Measurements from ENCODE around the gene GNG2. TPM values are rescaled to one million over a fixed set of nuclear protein-coding genes. Genes with fewer than 3 reads are reported as not detected.

The GNG2 gene
- total RNA-seq, 1 donor from 2014 or later, result 56.8 TPM

GRCh38 chr14:51951656-51952055, 91.2 kb downstream of the GNG2 start:
- H4K20me1 ChIP-seq (ENCODE audit: low read depth), result no peaks in the 10 kb centered on the region
- peaks cover 5% of the 10 kb centered on the region for H3F3A ChIP-seq (ENCODE audit: low read depth)
- Mint-ChIP-seq H3K27ac (no peak overlapping the region), H3K27me3 (ENCODE audit: insufficient read depth, low read depth) (no peaks in the 10 kb centered on the region), H3K4me1 (peaks cover 9% of the 10 kb centered on the region), H3K36me3 (peaks cover 41% of the 10 kb centered on the region), H3K9me3 (peaks cover 11% of the 10 kb centered on the region), H3K4me3 (no peak overlapping the region)
- no peaks in the 10 kb centered on the region for H3K9me3 ChIP-seq (ENCODE audit: low read depth)
- no peak overlapping the region for H3K4me3 ChIP-seq
- no peaks in the 10 kb centered on the region for H3K79me2 ChIP-seq (ENCODE audit: low read depth)
- no peak overlapping the region for H2AFZ ChIP-seq (replicated peaks)
- no peaks in the 10 kb centered on the region for H3K36me3 ChIP-seq
- H3K27me3 ChIP-seq, result no peaks in the 10 kb centered on the region
- DNase-seq (ENCODE audit: low spot score), result no peak
- H3K9ac ChIP-seq, result no peak overlapping the region
- H3K4me2 ChIP-seq, result no peak overlapping the region
- H3K4me1 ChIP-seq, result peaks cover 12% of the 10 kb centered on the region
- no peak for TF ChIP-seq EZH2phosphoT487 (IDR thresholded peaks at IDR 0.05)
- no peak for TF ChIP-seq EZH2 (IDR thresholded peaks at IDR 0.05)
- TF ChIP-seq CTCF (IDR thresholded peaks at IDR 0.05), result no peak
- no peak overlapping the region for H3K27ac ChIP-seq

GRCh38 chr14:51954031-51954430, 93.6 kb downstream of the GNG2 start:
- H3F3A ChIP-seq (ENCODE audit: low read depth), result peaks cover 5% of the 10 kb centered on the region
- H3K27ac Mint-ChIP-seq, result no peak overlapping the region
- no peak overlapping the region for H2AFZ ChIP-seq (replicated peaks)
- H3K9me3 Mint-ChIP-seq, result peaks cover 18% of the 10 kb centered on the region
- no peaks in the 10 kb centered on the region for H3K79me2 ChIP-seq (ENCODE audit: low read depth)
- H3K36me3 Mint-ChIP-seq, result peaks cover 54% of the 10 kb centered on the region
- peaks cover 12% of the 10 kb centered on the region for H3K4me1 ChIP-seq
- no peaks in the 10 kb centered on the region for H3K9me3 ChIP-seq (ENCODE audit: low read depth)
- TF ChIP-seq EZH2phosphoT487 (IDR thresholded peaks at IDR 0.05), result no peak
- no peak for TF ChIP-seq CTCF (IDR thresholded peaks at IDR 0.05)
- TF ChIP-seq EZH2 (IDR thresholded peaks at IDR 0.05), result no peak
- peak overlapping the region; percentile 29 for H3K27ac ChIP-seq
- no peaks in the 10 kb centered on the region for H4K20me1 ChIP-seq (ENCODE audit: low read depth)
- no peaks in the 10 kb centered on the region for H3K27me3 ChIP-seq
- H3K4me1 Mint-ChIP-seq, result peaks cover 9% of the 10 kb centered on the region
- H3K4me3 Mint-ChIP-seq, result no peak overlapping the region
- no peak overlapping the region for H3K4me3 ChIP-seq
- peak overlapping the region; percentile 31 for H3K4me2 ChIP-seq
- no peak for DNase-seq (ENCODE audit: low spot score)
- H3K36me3 ChIP-seq, result no peaks in the 10 kb centered on the region
- no peak overlapping the region for H3K9ac ChIP-seq
- no peaks in the 10 kb centered on the region for H3K27me3 Mint-ChIP-seq (ENCODE audit: insufficient read depth, low read depth)

GRCh38 chr14:51954657-51955056, 94.2 kb downstream of the GNG2 start:
- Mint-ChIP-seq H3K9me3 (peaks cover 25% of the 10 kb centered on the region), H3K4me1 (peaks cover 9% of the 10 kb centered on the region), H3K27me3 (ENCODE audit: insufficient read depth, low read depth) (no peaks in the 10 kb centered on the region), H3K36me3 (peaks cover 57% of the 10 kb centered on the region), H3K4me3 (no peak overlapping the region), H3K27ac (no peak overlapping the region)
- Histone ChIP-seq H2AFZ (replicated peaks) (no peak overlapping the region), H3K27me3 (no peaks in the 10 kb centered on the region), H3K4me2 (peak overlapping the region; percentile 31), H4K20me1 (ENCODE audit: low read depth) (no peaks in the 10 kb centered on the region), H3K4me3 (no peak overlapping the region), H3K9me3 (ENCODE audit: low read depth) (no peaks in the 10 kb centered on the region), H3K4me1 (peaks cover 12% of the 10 kb centered on the region), H3K9ac (no peak overlapping the region), H3K36me3 (no peaks in the 10 kb centered on the region), H3F3A (ENCODE audit: low read depth) (peaks cover 5% of the 10 kb centered on the region), H3K27ac (no peak overlapping the region), H3K79me2 (ENCODE audit: low read depth) (no peaks in the 10 kb centered on the region)
- no peak for DNase-seq (ENCODE audit: low spot score)
- TF ChIP-seq EZH2 (IDR thresholded peaks at IDR 0.05) (no peak), CTCF (IDR thresholded peaks at IDR 0.05) (peak; percentile 25), EZH2phosphoT487 (IDR thresholded peaks at IDR 0.05) (no peak)

All from neural progenitor cell (in vitro differentiated cells).